Mesangial cell (primary cell): ENCODE data around the gene COL9A1. TPM values are rescaled to one million over a fixed set of nuclear protein-coding genes. Genes with fewer than 3 reads are reported as not detected.

Experiments
- total RNA-seq: library from RNA; depleted of rRNA; stranded (reverse); fragments of >200 nt; gene quantifications from 2 replicates; pipeline ENCODE4 v1.2.3, GENCODE V29; 2015

The COL9A1 gene
- not detected in 2 replicates for total RNA-seq

GRCh38 chr6:70303034-70303525 lies at the start of gene COL9A1:
COL9A1 (minus strand) TSS chr6:70303084; CDS start chr6:70302924, 160 bp downstream.

Other genes starting within 250 kb of the COL9A1 start
- 5.7 and 6.6 TPM in 2 replicates for gene FAM135A, start 110.4 kb upstream of the COL9A1 start, total RNA-seq